Keratinocyte (primary cell): ENCODE results near the gene TROAP. TPM values are rescaled to one million over a fixed set of nuclear protein-coding genes. Genes with fewer than 3 reads are reported as not detected.
A peak's percentile ranks its signal among the peaks of the same experiment; 100 is the strongest.

Experiments
- DNase-seq: peaks from one replicate; pipeline ENCODE4 v3.0.0-alpha.2; 2011; ENCODE audit warnings: low read depth, missing footprints, low spot score
- FAIRE-seq: peaks from 2 replicates; lab custom pipeline; 2011; peaks lifted over from hg19 to GRCh38; lab: Jason Lieb, UNC
- H2AFZ ChIP-seq: 2 replicates; pipeline ENCODE4 v1.6.0; 2012; ENCODE audit warnings: low read length, control low read depth, inconsistent platforms; ENCODE audit not compliant: control insufficient read depth
- H3K27ac ChIP-seq: 2 replicates; pipeline ENCODE4 v1.5.1; 2011; ENCODE audit warnings: low read length; ENCODE audit not compliant: control insufficient read depth, insufficient read depth
- H3K27me3 ChIP-seq: 3 replicates; pipeline ENCODE4 v1.6.0; 2011; ENCODE audit warnings: low read length; ENCODE audit not compliant: control insufficient read depth, insufficient read depth; ENCODE audit errors: extremely low read depth
- H3K36me3 ChIP-seq, 2 experiments: 2 replicates in 1 of 2; 3 replicates in 1 of 2; pipeline ENCODE4 v1.5.1; 2011; ENCODE audit warnings: low read length in 2 of 2, mild to moderate bottlenecking in 1 of 2; ENCODE audit not compliant: control insufficient read depth in 2 of 2, insufficient read depth in 2 of 2; ENCODE audit errors: extremely low read depth in 1 of 2
- H3K4me1 ChIP-seq: 3 replicates; pipeline ENCODE4 v1.5.1; 2011; ENCODE audit warnings: low read length; ENCODE audit not compliant: control insufficient read depth, insufficient read depth; ENCODE audit errors: extremely low read depth
- H3K4me2 ChIP-seq: 3 replicates; pipeline ENCODE4 v1.6.0; 2011; ENCODE audit warnings: low read depth, low read length; ENCODE audit not compliant: control insufficient read depth, insufficient read depth; ENCODE audit errors: extremely low read depth
- H3K4me3 ChIP-seq, 3 experiments: fragments of 200-600 bp in 1 of 3; sonication (generic) in 1 of 3; 2 replicates in 2 of 3; 3 replicates in 1 of 3; pipeline ENCODE4 v1.5.1; 2011 to 2016; ENCODE audit warnings: low read length in 3 of 3, mild to moderate bottlenecking in 3 of 3, control low read depth in 2 of 3, inconsistent platforms in 1 of 3, low read depth in 1 of 3, mixed read lengths in 1 of 3, mixed run types in 1 of 3, moderate library complexity in 1 of 3; ENCODE audit not compliant: control insufficient read depth in 2 of 3, insufficient read depth in 2 of 3; ENCODE audit errors: extremely low read depth in 1 of 3
- H3K79me2 ChIP-seq: 2 replicates; pipeline ENCODE4 v1.6.0; 2012; ENCODE audit warnings: low read length; ENCODE audit not compliant: control insufficient read depth, insufficient read depth
- H3K9ac ChIP-seq: 3 replicates; pipeline ENCODE4 v1.6.0; 2011; ENCODE audit warnings: low read length; ENCODE audit not compliant: control insufficient read depth, insufficient read depth; ENCODE audit errors: extremely low read depth
- H3K9me1 ChIP-seq: 3 replicates; pipeline ENCODE4 v1.6.0; 2011; ENCODE audit warnings: low read length; ENCODE audit not compliant: control insufficient read depth, insufficient read depth; ENCODE audit errors: extremely low read depth
- H3K9me3 ChIP-seq: 2 replicates; pipeline ENCODE4 v1.5.1; 2012; ENCODE audit warnings: low read depth, low read length; ENCODE audit not compliant: control insufficient read depth
- H4K20me1 ChIP-seq: 3 replicates; pipeline ENCODE4 v1.6.0; 2011; ENCODE audit warnings: low read length; ENCODE audit not compliant: control insufficient read depth, insufficient read depth; ENCODE audit errors: extremely low read depth
- CTCF ChIP-seq, 3 experiments: IDR thresholded peaks in 1 of 3; conservative IDR thresholded peaks in 1 of 3; optimal IDR thresholded peaks in 1 of 3; 2 replicates in 2 of 3; 3 replicates in 1 of 3; pipeline versions ENCODE3 to v1.5.1; 2011; ENCODE audit warnings: low read length in 3 of 3, mild to moderate bottlenecking in 3 of 3, moderate library complexity in 2 of 3, control low read depth in 1 of 3, inconsistent platforms in 1 of 3; ENCODE audit not compliant: insufficient read depth in 2 of 3; ENCODE audit errors: extremely low read depth in 1 of 3
- EZH2 ChIP-seq: IDR thresholded peaks from one replicate; pipeline ENCODE4 v1.6.1; 2012; ENCODE audit warnings: inconsistent platforms, mild to moderate bottlenecking, low read length, moderate library complexity
- dilution Hi-C: fragments of 300-500 bp; cut with MboI; formaldehyde crosslinking; loops from one replicate; pipeline ENCODE4 v1.7.0; 2020; ENCODE audit warnings: low sequenced_read_pairs; ENCODE audit not compliant: extremely low pct_ligation_motif_present
- polyA plus RNA-seq, 5 experiments: library from polyadenylated mRNA; depleted of rRNA in 3 of 5; stranded (reverse) in 3 of 5; stranded (forward) in 1 of 5; unstranded in 1 of 5; fragments of >200 nt; gene quantifications; 1 replicate in 1 of 5; 2 replicates in 3 of 5; 3 replicates in 1 of 5; pipeline versions ENCODE4 v1.2.1 to v1.2.3, GENCODE V29; 2011 to 2012; ENCODE audit warnings: missing spikeins in 2 of 5, low read depth in 1 of 5, low replicate concordance in 1 of 5

TROAP gene
- polyA plus RNA-seq, 1 donor (not counting 4 experiments of a cell fraction or from before 2014, with no cell fraction given): 14.1 TPM

- no peak overlapping the region for H3K27ac ChIP-seq
- no peak overlapping the region for H3K9ac ChIP-seq
- no peaks in the 10 kb centered on the region for H4K20me1 ChIP-seq
- no peaks in the 10 kb centered on the region for H3K27me3 ChIP-seq
- dilution Hi-C loops: no loop called here
- no peak overlapping the region for H3K4me2 ChIP-seq
- peaks cover 8% of the 10 kb centered on the region for H3K4me1 ChIP-seq
- no peak for FAIRE-seq
- no peak for DNase-seq
- no peak overlapping the region for H3K4me3 ChIP-seq
- no peaks in the 10 kb centered on the region for H3K36me3 ChIP-seq
- no peaks in the 10 kb centered on the region for H3K9me3 ChIP-seq
- no peak for TF ChIP-seq EZH2
- no peak for TF ChIP-seq CTCF (optimal IDR thresholded peaks at IDR 0.05 in 1 of 3, IDR thresholded peaks at IDR 0.05 in 1 of 3, conservative IDR thresholded peaks at IDR 0.05 in 1 of 3; ENCODE audit: extremely low read depth in 1 of 3, insufficient read depth in 2 of 3, low read length in 3 of 3)
- no peak overlapping the region for H2AFZ ChIP-seq
- H3K79me2 ChIP-seq: no peaks in the 10 kb centered on the region
- no peaks in the 10 kb centered on the region for H3K9me1 ChIP-seq
Observed at GRCh38 chr12:49287876-49288275, 35.2 kb upstream of the TROAP start.

- Histone ChIP-seq H3K4me1 (peaks cover 12% of the 10 kb centered on the region), H3K4me2 (no peak overlapping the region), H3K9me1 (no peaks in the 10 kb centered on the region), H3K4me3 (no peak overlapping the region), H3K9ac (no peak overlapping the region), H3K9me3 (no peaks in the 10 kb centered on the region), H3K79me2 (no peaks in the 10 kb centered on the region), H3K27ac (no peak overlapping the region), H3K36me3 (no peaks in the 10 kb centered on the region), H2AFZ (no peak overlapping the region), H4K20me1 (no peaks in the 10 kb centered on the region), H3K27me3 (no peaks in the 10 kb centered on the region)
- TF ChIP-seq CTCF (optimal IDR thresholded peaks at IDR 0.05 in 1 of 3, IDR thresholded peaks at IDR 0.05 in 1 of 3, conservative IDR thresholded peaks at IDR 0.05 in 1 of 3; ENCODE audit: extremely low read depth in 1 of 3, insufficient read depth in 2 of 3, low read length in 3 of 3): peak; percentile 73 to 95 (median 82)
- TF ChIP-seq EZH2: no peak
- dilution Hi-C loops: no loop called here
- FAIRE-seq: peak; percentile 97
- no peak for DNase-seq
Observed at GRCh38 chr12:49288412-49288853, 34.6 kb upstream of the TROAP start.
